A549 (cell line): ENCODE data around the gene FRY. TPM values are rescaled to one million over a fixed set of nuclear protein-coding genes. Genes with fewer than 3 reads are reported as not detected.

ENCODE experiments used
- ATAC-seq, 2 experiments: fragments of 200-7000 bp in 1 of 2; fragments of >200 bp in 1 of 2; cut with Nextera tagmentation in 1 of 2; cut with Tn5 transposase in 1 of 2; 3 replicates each; pipeline versions ENCODE4 v1.8.0 to v1.9.1; 2018 to 2020; ENCODE audit warnings: mild to moderate bottlenecking in 1 of 2, moderate library complexity in 1 of 2
- CTCF ChIA-PET: fragments of 300-600 bp; sonication (Branson Sonifier 250); formaldehyde crosslinking; extraction: SDS; loops from one replicate; lab custom pipeline; 2021; ENCODE audit warnings: antibody characterized with exemption, inconsistent platforms; lab: Yijun Ruan, JAX
- POLR2A ChIA-PET: fragments of 350-600 bp; formaldehyde crosslinking; extraction: SDS; loops from one replicate; lab custom pipeline; 2021; ENCODE audit warnings: antibody characterized with exemption, inconsistent platforms; lab: Yijun Ruan, JAX
- DNase-seq, 2 experiments: peaks; one replicate each; pipeline versions ENCODE4 v3.0.0 to v3.0.0-alpha.2; 2011 to 2016; ENCODE audit warnings: low read depth in 1 of 2, low spot score in 1 of 2
- FAIRE-seq: peaks from 2 replicates; lab custom pipeline; 2011; peaks lifted over from hg19 to GRCh38; lab: Jason Lieb, UNC
- H3K27ac ChIP-seq, 2 experiments: fragments of >200 bp; sonication (Bioruptor Twin); formaldehyde crosslinking; 3 replicates each; pipeline ENCODE4 v1.5.1; 2016 to 2017
- H3K4me1 ChIP-seq: fragments of >200 bp; sonication (Bioruptor Twin); formaldehyde crosslinking; 3 replicates; pipeline ENCODE4 v1.6.1; 2016
- H3K4me2 ChIP-seq: fragments of >200 bp; sonication (Bioruptor Twin); formaldehyde crosslinking; 3 replicates; pipeline ENCODE4 v1.6.1; 2016
- H3K4me3 ChIP-seq: fragments of >200 bp; sonication (Bioruptor Twin); formaldehyde crosslinking; 3 replicates; pipeline ENCODE4 v1.5.1; 2016
- H3K9me3 ChIP-seq: fragments of >200 bp; sonication (Bioruptor Twin); formaldehyde crosslinking; 3 replicates; pipeline ENCODE4 v1.6.1; 2016
- CBX2 ChIP-seq: fragments of 200-600 bp; sonication (generic); IDR thresholded peaks from 2 replicates; pipeline ENCODE4 v1.6.1; 2016; ENCODE audit warnings: low read depth, mild to moderate bottlenecking, borderline replicate concordance
- CTCF ChIP-seq: fragments of >200 bp; sonication (Bioruptor Twin); formaldehyde crosslinking; IDR thresholded peaks from 3 replicates; pipeline ENCODE4 v1.5.1; 2016
- FOSL2 ChIP-seq, 2 experiments: fragments of 450-650 bp in 1 of 2; fragments of >200 bp in 1 of 2; sonication (Bioruptor Twin) in 1 of 2; formaldehyde crosslinking; IDR thresholded peaks; 2 replicates each; pipeline versions ENCODE4 v1.5.0 to v1.6.1; 2016 to 2020; ENCODE audit warnings: mild to moderate bottlenecking in 1 of 2, moderate library complexity in 1 of 2
- HES2 ChIP-seq: fragments of >200 bp; sonication (Bioruptor Twin); formaldehyde crosslinking; IDR thresholded peaks from 2 replicates; pipeline ENCODE4 v1.6.1; 2016
- HOXB5 ChIP-seq: fragments of 250-450 bp; sonication (Bioruptor Pico); IDR thresholded peaks from 2 replicates; pipeline ENCODE4 v1.5.0; 2020; ENCODE audit warnings: mild to moderate bottlenecking, moderate library complexity
- KDM5A ChIP-seq: fragments of 200-600 bp; sonication (generic); IDR thresholded peaks from 2 replicates; pipeline ENCODE4 v1.6.1; 2016; ENCODE audit warnings: antibody characterized with exemption, mild to moderate bottlenecking
- NR3C1 ChIP-seq: fragments of >200 bp; sonication (Bioruptor Twin); formaldehyde crosslinking; IDR thresholded peaks from 3 replicates; pipeline ENCODE4 v1.6.1; 2017
- PHF8 ChIP-seq: fragments of 200-600 bp; sonication (generic); IDR thresholded peaks from 2 replicates; pipeline ENCODE4 v1.6.1; 2016; ENCODE audit warnings: low read depth, mild to moderate bottlenecking, antibody characterized with exemption, moderate library complexity, borderline replicate concordance
- RCOR1 ChIP-seq: fragments of 150-350 bp; IDR thresholded peaks from 2 replicates; pipeline ENCODE4 v1.6.1; 2014; ENCODE audit warnings: antibody characterized with exemption, low read length, low read depth
- REST ChIP-seq: fragments of 200-600 bp; sonication (generic); IDR thresholded peaks from 2 replicates; pipeline ENCODE4 v1.6.1; 2016; ENCODE audit warnings: antibody characterized with exemption, mild to moderate bottlenecking, moderate library complexity
- RNF2 ChIP-seq: fragments of 200-600 bp; sonication (generic); IDR thresholded peaks from 2 replicates; pipeline ENCODE4 v1.6.1; 2016; ENCODE audit warnings: low read depth, mild to moderate bottlenecking, antibody characterized with exemption, moderate library complexity, borderline replicate concordance
- SMC3 ChIP-seq: fragments of >200 bp; sonication (Bioruptor Twin); formaldehyde crosslinking; IDR thresholded peaks from 3 replicates; pipeline ENCODE4 v1.6.1; 2018; ENCODE audit warnings: inconsistent platforms
- TP53 ChIP-seq: fragments of 250-450 bp; sonication (Bioruptor Pico); IDR thresholded peaks from 2 replicates; pipeline ENCODE4 v1.5.0; 2021; ENCODE audit warnings: mild to moderate bottlenecking, moderate library complexity
- ZSCAN20 ChIP-seq: fragments of 250-450 bp; sonication (Bioruptor Pico); IDR thresholded peaks from 2 replicates; pipeline ENCODE4 v1.8.0; 2022; ENCODE audit warnings: mild to moderate bottlenecking, moderate library complexity
- WGBS: methylation state at CpG from one replicate; pipeline ENCODE4 v1.1.6; 2017; ENCODE audit errors: missing lambda C conversion rate; 5-methylcytosine and 5-hydroxymethylcytosine counted together
- polyA plus RNA-seq, 4 experiments: library from polyadenylated mRNA; depleted of rRNA in 3 of 4; stranded (reverse); fragments of >200 nt; fragmentation: RNase III in 1 of 4; extraction: RNeasy Plus Mini Kit Qiagen cat#74134 plus additional on column Dnase treatment in 1 of 4; gene quantifications; 2 replicates in 3 of 4; 3 replicates in 1 of 4; pipeline ENCODE4 v1.2.3, GENCODE V29; 2011 to 2017
- TF ChIP-seq, protein P1 (sequence below): fragments of 150-350 bp; IDR thresholded peaks from 2 replicates; pipeline ENCODE4 v1.6.1; 2014; ENCODE audit warnings: low read depth, mild to moderate bottlenecking, low read length
- TF ChIP-seq, protein P2 (sequence below): fragments of 250-450 bp; sonication (Bioruptor Pico); IDR thresholded peaks from 2 replicates; pipeline ENCODE4 v1.5.0; 2020; ENCODE audit warnings: low read depth, mild to moderate bottlenecking, moderate library complexity
- TF ChIP-seq, protein P3 (sequence below): fragments of 250-450 bp; sonication (Bioruptor Pico); IDR thresholded peaks from 2 replicates; pipeline ENCODE4 v1.5.0; 2021; ENCODE audit warnings: mild to moderate bottlenecking, moderate library complexity, borderline replicate concordance
- TF ChIP-seq, protein P4 (sequence below): fragments of >200 bp; sonication (Bioruptor Twin); formaldehyde crosslinking; IDR thresholded peaks from 3 replicates; pipeline ENCODE4 v1.6.1; 2016

Gene FRY
- polyA plus RNA-seq, 2 of the 4 experiments (the other 2 are of a cell fraction), result 0.08 to 0.26 TPM

GRCh38 chr13:32093006-32093405 is 61.4 kb downstream of the FRY start:
- H3K4me2 ChIP-seq, result no peak overlapping the region
- DNase-seq, result no peak
- ATAC-seq, result no peak
- FAIRE-seq, result no peak
- TF ChIP-seq, protein P1, sequence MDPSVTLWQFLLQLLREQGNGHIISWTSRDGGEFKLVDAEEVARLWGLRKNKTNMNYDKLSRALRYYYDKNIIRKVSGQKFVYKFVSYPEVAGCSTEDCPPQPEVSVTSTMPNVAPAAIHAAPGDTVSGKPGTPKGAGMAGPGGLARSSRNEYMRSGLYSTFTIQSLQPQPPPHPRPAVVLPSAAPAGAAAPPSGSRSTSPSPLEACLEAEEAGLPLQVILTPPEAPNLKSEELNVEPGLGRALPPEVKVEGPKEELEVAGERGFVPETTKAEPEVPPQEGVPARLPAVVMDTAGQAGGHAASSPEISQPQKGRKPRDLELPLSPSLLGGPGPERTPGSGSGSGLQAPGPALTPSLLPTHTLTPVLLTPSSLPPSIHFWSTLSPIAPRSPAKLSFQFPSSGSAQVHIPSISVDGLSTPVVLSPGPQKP, result no peak
- TF ChIP-seq RNF2 (no peak), PHF8 (no peak), HES2 (no peak), SMC3 (no peak), CBX2 (no peak), HOXB5 (CRISPR knock-in tag) (no peak), NR3C1 (no peak)
- TF ChIP-seq, protein P2, sequence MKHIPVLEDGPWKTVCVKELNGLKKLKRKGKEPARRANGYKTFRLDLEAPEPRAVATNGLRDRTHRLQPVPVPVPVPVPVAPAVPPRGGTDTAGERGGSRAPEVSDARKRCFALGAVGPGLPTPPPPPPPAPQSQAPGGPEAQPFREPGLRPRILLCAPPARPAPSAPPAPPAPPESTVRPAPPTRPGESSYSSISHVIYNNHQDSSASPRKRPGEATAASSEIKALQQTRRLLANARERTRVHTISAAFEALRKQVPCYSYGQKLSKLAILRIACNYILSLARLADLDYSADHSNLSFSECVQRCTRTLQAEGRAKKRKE (CRISPR knock-in tag), result no peak
- TF ChIP-seq, protein P3, sequence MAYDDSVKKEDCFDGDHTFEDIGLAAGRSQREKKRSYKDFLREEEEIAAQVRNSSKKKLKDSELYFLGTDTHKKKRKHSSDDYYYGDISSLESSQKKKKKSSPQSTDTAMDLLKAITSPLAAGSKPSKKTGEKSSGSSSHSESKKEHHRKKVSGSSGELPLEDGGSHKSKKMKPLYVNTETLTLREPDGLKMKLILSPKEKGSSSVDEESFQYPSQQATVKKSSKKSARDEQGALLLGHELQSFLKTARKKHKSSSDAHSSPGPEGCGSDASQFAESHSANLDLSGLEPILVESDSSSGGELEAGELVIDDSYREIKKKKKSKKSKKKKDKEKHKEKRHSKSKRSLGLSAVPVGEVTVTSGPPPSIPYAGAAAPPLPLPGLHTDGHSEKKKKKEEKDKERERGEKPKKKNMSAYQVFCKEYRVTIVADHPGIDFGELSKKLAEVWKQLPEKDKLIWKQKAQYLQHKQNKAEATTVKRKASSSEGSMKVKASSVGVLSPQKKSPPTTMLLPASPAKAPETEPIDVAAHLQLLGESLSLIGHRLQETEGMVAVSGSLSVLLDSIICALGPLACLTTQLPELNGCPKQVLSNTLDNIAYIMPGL (CRISPR knock-in tag), result no peak
- no peak overlapping the region for H3K27ac ChIP-seq
- no peaks in the 10 kb centered on the region for H3K9me3 ChIP-seq
- 22% methylated on average over 2 of the region's 2 CpGs for WGBS
- 0 out of 3 replicates have a peak, but pooled peaks cover 4% of the 10 kb centered on the region for H3K4me1 ChIP-seq
- ChIA-PET CTCF (no interaction called here), POLR2A (no interaction called here)
- no peak overlapping the region for H3K4me3 ChIP-seq

DNA sequence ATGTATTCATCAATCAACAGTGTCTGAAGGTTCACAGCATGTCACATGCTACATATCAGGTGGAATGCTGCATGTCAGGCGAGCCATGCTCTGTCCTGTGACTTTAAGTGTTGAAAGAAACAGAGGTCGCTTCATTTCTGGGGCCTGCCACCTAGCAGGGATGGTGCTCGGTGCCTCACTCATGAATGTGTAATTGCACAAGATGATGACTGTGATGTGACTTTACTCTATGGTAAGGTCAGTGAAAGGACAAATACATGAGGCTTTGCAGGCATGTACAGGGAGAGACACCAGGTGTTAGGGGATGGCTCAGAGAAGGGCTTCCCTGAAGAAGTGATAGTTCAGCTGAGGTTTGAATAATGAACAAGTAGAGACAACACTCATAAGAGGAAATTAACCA is 66.7 kb downstream of the FRY start:
- no peak overlapping the region for H3K4me3 ChIP-seq
- ChIA-PET POLR2A (no interaction called here), CTCF (no interaction called here)
- no peak for ATAC-seq
- no peak overlapping the region for H3K27ac ChIP-seq
- FAIRE-seq, result no peak
- H3K4me1 ChIP-seq, result no peaks in the 10 kb centered on the region
- no peak overlapping the region for H3K4me2 ChIP-seq
- DNase-seq, result no peak
- H3K9me3 ChIP-seq, result no peaks in the 10 kb centered on the region
- 18% methylated on average over 3 of the region's 3 CpGs for WGBS
- TF ChIP-seq CTCF (no peak), HOXB5 (CRISPR knock-in tag) (no peak), RCOR1 (no peak), ZSCAN20 (no peak), TP53 (CRISPR knock-in tag) (no peak), REST (no peak), FOSL2 (IDR thresholded peaks at IDR 0.05) (no peak), FOSL2 (CRISPR knock-in tag; IDR thresholded peaks at IDR 0.05) (no peak), KDM5A (no peak)
- TF ChIP-seq, protein P4, sequence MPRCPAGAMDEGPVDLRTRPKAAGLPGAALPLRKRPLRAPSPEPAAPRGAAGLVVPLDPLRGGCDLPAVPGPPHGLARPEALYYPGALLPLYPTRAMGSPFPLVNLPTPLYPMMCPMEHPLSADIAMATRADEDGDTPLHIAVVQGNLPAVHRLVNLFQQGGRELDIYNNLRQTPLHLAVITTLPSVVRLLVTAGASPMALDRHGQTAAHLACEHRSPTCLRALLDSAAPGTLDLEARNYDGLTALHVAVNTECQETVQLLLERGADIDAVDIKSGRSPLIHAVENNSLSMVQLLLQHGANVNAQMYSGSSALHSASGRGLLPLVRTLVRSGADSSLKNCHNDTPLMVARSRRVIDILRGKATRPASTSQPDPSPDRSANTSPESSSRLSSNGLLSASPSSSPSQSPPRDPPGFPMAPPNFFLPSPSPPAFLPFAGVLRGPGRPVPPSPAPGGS, result no peak
